Left lung (tissue), 10 donors: ENCODE results near the gene ANKS1A. TPM values are rescaled to one million over a fixed set of nuclear protein-coding genes. Genes with fewer than 3 reads are reported as not detected.
"Not testable (repeated sequence)": the region's sequence is repeated elsewhere in the genome, so short reads cannot be mapped to it uniquely, and the experiment has no call there.

Source experiments
- ATAC-seq: fragments of 200-7000 bp; cut with Tn5 transposase; one replicate; pipeline ENCODE4 v1.9.1; 2020; ENCODE audit warnings: moderate library complexity
- DNase-seq, 4 donors: peaks; one replicate each; pipeline ENCODE4 v3.0.0-alpha.2; 2013 to 2020
- H3K27ac ChIP-seq, 2 donors: fragments of 200-600 bp; sonication (generic) in 1 of 2; one replicate each; pipeline versions ENCODE4 v1.5.0 to v1.8.0; 2020 to 2021
- H3K27me3 ChIP-seq, 2 donors: fragments of 200-600 bp; sonication (generic) in 1 of 2; one replicate each; pipeline versions ENCODE4 v1.5.0 to v1.8.0; 2020 to 2021
- H3K36me3 ChIP-seq, 2 donors: fragments of 200-600 bp; sonication (generic) in 1 of 2; one replicate each; pipeline versions ENCODE4 v1.5.0 to v1.8.0; 2020 to 2021
- H3K4me1 ChIP-seq, 2 donors: fragments of 200-600 bp; one replicate each; pipeline ENCODE4 v1.8.0; 2021
- H3K4me3 ChIP-seq, 2 donors: fragments of 200-600 bp; sonication (generic) in 1 of 2; one replicate each; pipeline versions ENCODE4 v1.5.0 to v1.8.0; 2020 to 2021; ENCODE audit warnings: mild to moderate bottlenecking in 1 of 2
- H3K9me3 ChIP-seq, 2 donors: fragments of 200-600 bp; sonication (generic) in 1 of 2; one replicate each; pipeline versions ENCODE4 v1.5.0 to v1.8.0; 2020 to 2021
- CTCF ChIP-seq, 2 donors: fragments of 200-600 bp; sonication (generic) in 1 of 2; IDR thresholded peaks; one replicate each; pipeline versions ENCODE4 v1.5.0 to v1.8.0; 2021; ENCODE audit warnings: antibody characterized with exemption in 2 of 2
- intact Hi-C, 2 donors: fragments of 100-400 bp; cut with DNase I; formaldehyde crosslinking; loops; one replicate each; pipeline versions ENCODE4 v1.11.2 to v1.14.2; 2022
- polyA plus RNA-seq, 6 donors: library from polyadenylated mRNA; unstranded; fragments of 120-200 nt; gene quantifications; one replicate each; pipeline ENCODE4 v1.2.1, GENCODE V29; 2013; ENCODE audit not compliant: insufficient read length in 6 of 6
- total RNA-seq, 2 donors: library from RNA; stranded (reverse); fragmentation: NEBNext Ultra II Directional; extraction: Animal tissue kit (Norgen Biotek cat#: 25700); gene quantifications; one replicate each; pipeline ENCODE4 v1.2.1, GENCODE V29; 2021
- donor health status: DM: no; HTN: yes; CAD: no.
- donor health status: DM: no; HTN: no; CAD: no.

Gene ANKS1A
- total and polyA plus RNA-seq, 8 donors: 23.0 to 45.4 (median 26.4) TPM

DNA sequence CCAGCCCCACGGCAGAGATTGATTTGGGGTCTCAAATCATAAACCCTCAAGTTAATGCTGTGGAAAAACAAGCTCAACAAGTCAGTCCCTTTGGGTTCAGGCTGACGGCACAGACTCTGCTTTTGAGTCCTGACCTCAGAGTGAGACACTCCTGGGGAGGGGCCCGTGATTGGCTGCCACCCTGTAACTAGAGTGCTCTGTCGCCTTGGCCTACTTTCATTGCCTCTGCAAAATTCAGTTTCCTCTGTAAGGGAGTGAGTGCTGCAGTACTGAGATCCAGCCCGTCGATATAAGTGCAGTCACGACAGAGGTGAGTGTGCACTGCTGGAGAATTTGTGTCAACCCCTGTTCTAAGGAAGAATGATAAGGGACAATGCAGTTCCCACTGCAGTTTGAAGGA is 105.6 kb downstream of the ANKS1A start:
- Histone ChIP-seq H3K4me3 (no peak overlapping the region), H3K27ac (no peak overlapping the region), H3K27me3 (no peaks in the 10 kb centered on the region), H3K4me1 (peaks cover 0 to 3% of the 10 kb centered on the region in 2 donors), H3K36me3 (peaks cover 0 to 89% of the 10 kb centered on the region in 2 donors), H3K9me3 (no peaks in the 10 kb centered on the region)
- DNase-seq (no peak), ATAC-seq (no peak)
- intact Hi-C loops: loop anchor here in 1 of 2 donors (5.0 kb wide), 1 partner anchor 133 kb away; no protein-coding TSS in a partner anchor
- TF ChIP-seq CTCF (IDR thresholded peaks at IDR 0.05): no peak

GRCh38 chr6:34998417-34998816 is 109.4 kb downstream of the ANKS1A start:
- ATAC-seq, intact Hi-C loops, DNase-seq, H3K27ac ChIP-seq, H3K4me1 ChIP-seq, H3K9me3 ChIP-seq, H3K4me3 ChIP-seq, H3K27me3 ChIP-seq: not testable (repeated sequence)
- peaks cover 0 to 72% of the 10 kb centered on the region in 2 donors for H3K36me3 ChIP-seq

DNA sequence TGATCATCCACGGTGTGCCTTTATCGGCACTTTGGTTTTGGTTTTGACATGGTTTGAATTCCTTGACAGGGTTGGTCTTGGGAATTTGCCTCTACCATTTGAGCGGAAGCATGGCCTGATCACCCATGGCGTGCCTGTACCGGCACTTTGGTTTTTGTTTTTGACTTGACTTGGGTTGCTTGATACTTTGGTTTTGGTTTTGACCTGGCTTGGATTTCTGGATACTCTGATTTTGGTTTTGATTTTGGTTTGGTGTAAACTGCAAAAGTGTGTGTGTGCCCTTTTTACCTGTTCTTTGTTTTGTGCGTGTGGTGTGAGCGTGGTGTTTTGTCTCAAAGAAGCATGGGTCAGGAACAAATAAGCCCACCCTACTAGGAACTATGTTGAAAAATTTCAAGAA is 110.1 kb downstream of the ANKS1A start:
- H3K27me3 ChIP-seq, H3K9me3 ChIP-seq, H3K4me1 ChIP-seq, H3K4me3 ChIP-seq, H3K27ac ChIP-seq, DNase-seq, ATAC-seq, intact Hi-C loops: not testable (repeated sequence)
- H3K36me3 ChIP-seq: peaks cover 0 to 72% of the 10 kb centered on the region in 2 donors

DNA sequence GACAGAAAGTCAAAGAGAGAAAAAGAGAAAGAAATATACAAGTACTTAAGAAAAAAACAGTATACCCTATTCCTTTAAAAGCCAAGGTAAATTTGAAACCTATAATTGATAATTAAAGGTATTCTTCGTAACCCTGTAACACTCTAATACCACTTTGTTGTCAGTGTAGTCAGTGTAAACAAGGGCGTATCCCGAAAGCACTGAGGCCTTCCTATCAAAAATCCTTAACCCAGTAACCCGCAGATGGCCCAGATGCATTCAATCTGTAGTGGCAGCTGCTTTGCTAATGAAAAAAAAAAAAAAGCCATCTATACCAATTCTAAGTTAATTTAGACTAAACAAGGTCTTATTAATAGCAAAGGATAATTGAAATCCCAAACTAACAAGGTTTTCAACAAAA is 110.9 kb downstream of the ANKS1A start:
- H3K9me3 ChIP-seq, H3K27me3 ChIP-seq, ATAC-seq, H3K4me1 ChIP-seq, intact Hi-C loops, H3K4me3 ChIP-seq, DNase-seq, H3K27ac ChIP-seq: not testable (repeated sequence)
- peaks cover 0 to 71% of the 10 kb centered on the region in 2 donors for H3K36me3 ChIP-seq

DNA sequence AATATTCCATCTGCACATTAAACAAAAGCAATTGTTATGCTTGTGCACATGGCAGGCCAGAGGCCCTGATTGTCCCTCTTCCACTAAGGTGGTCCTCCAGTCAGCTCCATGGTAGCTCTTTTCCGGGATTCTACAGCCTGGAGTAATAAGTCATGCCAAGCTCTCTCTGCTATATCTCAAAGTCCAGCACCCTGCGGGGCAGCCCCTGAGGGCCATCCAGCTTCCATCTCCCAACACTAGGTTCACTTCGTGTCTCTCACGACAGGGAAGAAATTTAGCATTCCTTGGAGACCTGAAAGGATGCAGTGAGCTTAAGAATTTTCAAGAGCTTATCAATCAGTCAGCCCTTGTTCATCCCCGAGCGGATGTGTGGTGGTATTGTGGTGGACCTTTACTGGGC is 112.3 kb downstream of the ANKS1A start:
- H3K4me3 ChIP-seq, H3K27ac ChIP-seq, ATAC-seq, H3K27me3 ChIP-seq, H3K4me1 ChIP-seq, H3K9me3 ChIP-seq, DNase-seq, intact Hi-C loops: not testable (repeated sequence)
- peaks cover 0 to 61% of the 10 kb centered on the region in 2 donors for H3K36me3 ChIP-seq

GRCh38 chr6:35003886-35004530 is 115.0 kb downstream of the ANKS1A start:
- H3K9me3 ChIP-seq, ATAC-seq, intact Hi-C loops, H3K4me1 ChIP-seq, DNase-seq, H3K27me3 ChIP-seq, H3K27ac ChIP-seq, H3K4me3 ChIP-seq: not testable (repeated sequence)
- peaks cover 0 to 37% of the 10 kb centered on the region in 2 donors for H3K36me3 ChIP-seq

- TF ChIP-seq CTCF (IDR thresholded peaks at IDR 0.05): no peak
- intact Hi-C loops: no loop called here
Measured at GRCh38 chr6:35007016-35007415, 118.0 kb downstream of the ANKS1A start.

DNA sequence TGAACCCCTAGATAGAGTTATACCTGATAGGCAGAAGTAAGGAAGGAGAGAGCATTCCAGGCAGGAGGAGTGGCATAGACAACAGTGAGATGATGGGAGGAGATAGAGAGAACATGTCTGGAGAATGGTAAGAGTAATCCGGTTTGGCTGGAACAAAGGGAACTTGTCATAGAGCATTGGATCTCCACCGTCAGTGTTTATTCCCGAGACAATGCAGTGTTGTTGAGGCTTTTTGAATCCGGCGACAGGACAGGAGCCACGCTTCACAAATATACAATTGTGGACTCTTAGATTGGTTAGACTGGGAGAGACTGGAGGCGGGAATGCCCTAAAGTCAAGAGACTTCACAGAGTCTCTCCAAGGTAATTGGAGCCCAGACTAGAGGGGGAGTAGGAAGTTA is 119.8 kb downstream of the ANKS1A start:
- ATAC-seq (no peak), DNase-seq (no peak)
- Histone ChIP-seq H3K27ac (no peak overlapping the region), H3K27me3 (no peaks in the 10 kb centered on the region), H3K4me1 (no peaks in the 10 kb centered on the region), H3K36me3 (peaks cover 0 to 14% of the 10 kb centered on the region in 2 donors), H3K9me3 (no peaks in the 10 kb centered on the region), H3K4me3 (no peak overlapping the region)
- intact Hi-C loops: no loop called here
- no peak for TF ChIP-seq CTCF (IDR thresholded peaks at IDR 0.05)

More at GRCh38 chr6:35007016-35007415, 118.0 kb downstream of the ANKS1A start:
- Histone ChIP-seq H3K4me3 (no peak overlapping the region), H3K27ac (no peak overlapping the region), H3K9me3 (no peaks in the 10 kb centered on the region), H3K27me3 (no peaks in the 10 kb centered on the region), H3K4me1 (no peaks in the 10 kb centered on the region), H3K36me3 (peaks cover 0 to 30% of the 10 kb centered on the region in 2 donors)
- no peak for ATAC-seq
- DNase-seq: no peak
